H9 (cell line): ENCODE results near the gene PGK1. TPM values are rescaled to one million over a fixed set of nuclear protein-coding genes. Genes with fewer than 3 reads are reported as not detected.

Experiments used
- DNase-seq: peaks from one replicate; pipeline ENCODE4 v3.0.0-alpha.2; 2017
- H2AFZ ChIP-seq: one replicate; pipeline ENCODE4 v1.6.1; 2013; ENCODE audit warnings: mild to moderate bottlenecking, low read length, control low read depth, moderate library complexity
- H2AK5ac ChIP-seq: 2 replicates; pipeline ENCODE4 v1.6.1; 2013; ENCODE audit warnings: low read length, control low read depth, mixed read lengths; ENCODE audit not compliant: insufficient read length
- H2BK120ac ChIP-seq: one replicate; pipeline ENCODE4 v1.6.1; 2013; ENCODE audit warnings: low read depth, mild to moderate bottlenecking, low read length, control low read depth, inconsistent platforms; ENCODE audit not compliant: poor library complexity, severe bottlenecking
- H2BK12ac ChIP-seq: 2 replicates; pipeline ENCODE4 v1.6.1; 2013; ENCODE audit warnings: low read length, control low read depth, mixed read lengths, low read depth; ENCODE audit not compliant: insufficient read length
- H2BK15ac ChIP-seq: 2 replicates; pipeline ENCODE4 v1.6.1; 2013; ENCODE audit warnings: low read depth, low read length, control low read depth
- H2BK20ac ChIP-seq: one replicate; pipeline ENCODE4 v1.6.1; 2013; ENCODE audit warnings: low read depth, mild to moderate bottlenecking, low read length, control low read depth, inconsistent platforms; ENCODE audit not compliant: poor library complexity, severe bottlenecking
- H2BK5ac ChIP-seq: 2 replicates; pipeline ENCODE4 v1.6.1; 2013; ENCODE audit warnings: low read length, control low read depth, mixed read lengths; ENCODE audit not compliant: insufficient read length
- H3K14ac ChIP-seq: 2 replicates; pipeline ENCODE4 v1.6.1; 2013; ENCODE audit warnings: low read length, control low read depth; ENCODE audit not compliant: insufficient read depth
- H3K18ac ChIP-seq: 2 replicates; pipeline ENCODE4 v1.6.1; 2013; ENCODE audit warnings: low read depth, mild to moderate bottlenecking, mixed read lengths, low read length, control low read depth; ENCODE audit not compliant: insufficient read length
- H3K23ac ChIP-seq: 2 replicates; pipeline ENCODE4 v1.6.1; 2013; ENCODE audit warnings: low read length, control low read depth, mixed read lengths, low read depth; ENCODE audit not compliant: insufficient read length
- H3K23me2 ChIP-seq: 2 replicates; pipeline ENCODE4 v1.6.1; 2013; ENCODE audit warnings: low read depth, mild to moderate bottlenecking, mixed read lengths, low read length, control low read depth; ENCODE audit not compliant: insufficient read length, poor library complexity, severe bottlenecking
- H3K27ac ChIP-seq: 2 replicates; pipeline ENCODE4 v1.5.1; 2013; ENCODE audit warnings: low read length, control low read depth, mixed read lengths, low read depth; ENCODE audit not compliant: insufficient read length
- H3K27me3 ChIP-seq: 2 replicates; pipeline ENCODE4 v1.6.1; 2013; ENCODE audit warnings: low read length, control low read depth, inconsistent platforms; ENCODE audit not compliant: insufficient read depth
- H3K4ac ChIP-seq: 2 replicates; pipeline ENCODE4 v1.6.1; 2013; ENCODE audit warnings: low read depth, mild to moderate bottlenecking, control low read depth, inconsistent platforms, low read length, moderate library complexity
- H3K4me1 ChIP-seq: 2 replicates; pipeline ENCODE4 v1.6.1; 2013; ENCODE audit warnings: low read length, control low read depth, inconsistent platforms; ENCODE audit not compliant: insufficient read depth
- H3K4me2 ChIP-seq: 2 replicates; pipeline ENCODE4 v1.6.1; 2013; ENCODE audit warnings: low read length, control low read depth, mixed read lengths; ENCODE audit not compliant: insufficient read length, insufficient read depth
- H3K56ac ChIP-seq: 2 replicates; pipeline ENCODE4 v1.6.1; 2013; ENCODE audit warnings: low read depth, mild to moderate bottlenecking, mixed read lengths, low read length, control low read depth; ENCODE audit not compliant: insufficient read length
- H3K79me1 ChIP-seq: 2 replicates; pipeline ENCODE4 v1.6.1; 2013; ENCODE audit warnings: low read depth, mild to moderate bottlenecking, moderate library complexity, low read length, control low read depth, inconsistent platforms; ENCODE audit not compliant: insufficient read depth, poor library complexity, severe bottlenecking
- H3K79me2 ChIP-seq: 2 replicates; pipeline ENCODE4 v1.6.1; 2013; ENCODE audit warnings: low read length, control low read depth, inconsistent platforms; ENCODE audit not compliant: insufficient read depth
- H3K9ac ChIP-seq: 2 replicates; pipeline ENCODE4 v1.6.1; 2013; ENCODE audit warnings: low read length, control low read depth, mixed read lengths; ENCODE audit not compliant: insufficient read length; ENCODE audit errors: extremely low read depth
- H3K9me3 ChIP-seq: one replicate; pipeline ENCODE4 v1.6.1; 2013; ENCODE audit warnings: low read depth, low read length, inconsistent platforms; ENCODE audit not compliant: control insufficient read depth
- H3T11ph ChIP-seq: one replicate; pipeline ENCODE4 v1.6.1; 2013; ENCODE audit warnings: mild to moderate bottlenecking, low read length, control low read depth, inconsistent platforms
- H4K20me1 ChIP-seq: one replicate; pipeline ENCODE4 v1.6.1; 2013; ENCODE audit not compliant: control insufficient read depth, insufficient read length, insufficient read depth
- H4K5ac ChIP-seq: 2 replicates; pipeline ENCODE4 v1.6.1; 2013; ENCODE audit warnings: low read depth, mild to moderate bottlenecking, mixed read lengths, low read length, control low read depth; ENCODE audit not compliant: insufficient read length
- H4K8ac ChIP-seq: replicated peaks from 2 replicates; pipeline ENCODE4 v1.6.1; 2013; ENCODE audit warnings: low read length, control low read depth, mixed read lengths, low read depth; ENCODE audit not compliant: insufficient read length
- H4K91ac ChIP-seq: 2 replicates; pipeline ENCODE4 v1.6.1; 2013; ENCODE audit warnings: low read depth, mild to moderate bottlenecking, moderate library complexity, mixed read lengths, low read length, control low read depth; ENCODE audit not compliant: insufficient read length
- H3K27ac Mint-ChIP-seq, 3 experiments: 2 replicates in 2 of 3; 3 replicates in 1 of 3; pipeline ENCODE4 v1.8.0; 2020 to 2021; ENCODE audit warnings: mixed read lengths in 3 of 3, mild to moderate bottlenecking in 1 of 3, moderate library complexity in 1 of 3
- H3K27me3 Mint-ChIP-seq: 2 replicates; pipeline ENCODE4 v1.8.0; 2021; ENCODE audit warnings: low read depth, mild to moderate bottlenecking, moderate library complexity, mixed read lengths
- H3K36me3 Mint-ChIP-seq, 3 experiments: 2 replicates in 2 of 3; 3 replicates in 1 of 3; pipeline ENCODE4 v1.8.0; 2020 to 2021; ENCODE audit warnings: low read depth in 3 of 3, mixed read lengths in 3 of 3; ENCODE audit not compliant: insufficient read depth in 1 of 3
- H3K4me1 Mint-ChIP-seq, 2 experiments: 2 replicates each; pipeline ENCODE4 v1.8.0; 2020; ENCODE audit warnings: mixed read lengths in 2 of 2
- H3K4me3 Mint-ChIP-seq, 2 experiments: 2 replicates in 1 of 2; 3 replicates in 1 of 2; pipeline ENCODE4 v1.8.0; 2020 to 2021; ENCODE audit warnings: mild to moderate bottlenecking in 2 of 2, mixed read lengths in 2 of 2, moderate library complexity in 1 of 2
- H3K9me3 Mint-ChIP-seq, 2 experiments: 2 replicates in 1 of 2; 3 replicates in 1 of 2; pipeline ENCODE4 v1.8.0; 2020; ENCODE audit warnings: mild to moderate bottlenecking in 2 of 2, mixed read lengths in 2 of 2, moderate library complexity in 1 of 2
- CTCF ChIP-seq: fragments of 200-600 bp; sonication (generic); conservative IDR thresholded peaks from 3 replicates; pipeline ENCODE4 v1.8.0; 2021; ENCODE audit warnings: antibody characterized with exemption, mild to moderate bottlenecking
- total RNA-seq: library from RNA; stranded (reverse); gene quantifications from 2 replicates; pipeline ENCODE4 v1.2.1, GENCODE V29; 2021

The PGK1 gene
- total RNA-seq, 1 experiment from 2014 or later = 581 TPM

GRCh38 chrX:78074088-78074487 is 30.0 kb upstream of the PGK1 start:
- H3K4me1 ChIP-seq = no peaks in the 10 kb centered on the region
- H3K9me3 Mint-ChIP-seq = peaks cover 58 to 59% of the 10 kb centered on the region in 2 experiments
- DNase-seq = no peak
- no peak overlapping the region for H3K18ac ChIP-seq
- no peak overlapping the region for H3K9ac ChIP-seq
- no peak overlapping the region for H2BK120ac ChIP-seq
- no peak overlapping the region for H2BK15ac ChIP-seq
- no peaks in the 10 kb centered on the region for H3K79me1 ChIP-seq
- H3K4me3 Mint-ChIP-seq = no peak overlapping the region
- no peaks in the 10 kb centered on the region for H3K4me1 Mint-ChIP-seq
- no peaks in the 10 kb centered on the region for H3K27me3 ChIP-seq
- peaks cover 3% of the 10 kb centered on the region; the same call in 1 of the 2 replicates for H3K27me3 Mint-ChIP-seq
- peaks cover 7 to 9% (median 8%) of the 10 kb centered on the region in 3 experiments; a peak in 6 of 7 replicates for H3K36me3 Mint-ChIP-seq
- no peak overlapping the region for H2AFZ ChIP-seq
- peaks cover 35% of the 10 kb centered on the region for H3K9me3 ChIP-seq
- no peak overlapping the region for H2BK12ac ChIP-seq
- no peak overlapping the region for H3T11ph ChIP-seq
- no peaks in the 10 kb centered on the region for H4K20me1 ChIP-seq
- H3K4ac ChIP-seq = no peak overlapping the region
- H3K27ac ChIP-seq = no peak overlapping the region
- H3K79me2 ChIP-seq = no peaks in the 10 kb centered on the region
- no peak overlapping the region for H4K5ac ChIP-seq
- no peak overlapping the region for H3K4me2 ChIP-seq
- H2BK20ac ChIP-seq = no peak overlapping the region
- H3K56ac ChIP-seq = no peak overlapping the region
- no peak overlapping the region for H2AK5ac ChIP-seq
- H4K91ac ChIP-seq = no peak overlapping the region
- H2BK5ac ChIP-seq = no peak overlapping the region
- no peak overlapping the region for H3K14ac ChIP-seq
- no peak overlapping the region for H4K8ac ChIP-seq
- no peak overlapping the region for H3K23ac ChIP-seq
- no peak overlapping the region for H3K27ac Mint-ChIP-seq
- H3K23me2 ChIP-seq = no peaks in the 10 kb centered on the region
- TF ChIP-seq CTCF = no peak
